ENCODE results near the gene SEM1.
"Not testable (repeated sequence)": the region's sequence is repeated elsewhere in the genome, so short reads cannot be mapped to it uniquely, and the experiment has no call there.

The SEM1 gene

DNA sequence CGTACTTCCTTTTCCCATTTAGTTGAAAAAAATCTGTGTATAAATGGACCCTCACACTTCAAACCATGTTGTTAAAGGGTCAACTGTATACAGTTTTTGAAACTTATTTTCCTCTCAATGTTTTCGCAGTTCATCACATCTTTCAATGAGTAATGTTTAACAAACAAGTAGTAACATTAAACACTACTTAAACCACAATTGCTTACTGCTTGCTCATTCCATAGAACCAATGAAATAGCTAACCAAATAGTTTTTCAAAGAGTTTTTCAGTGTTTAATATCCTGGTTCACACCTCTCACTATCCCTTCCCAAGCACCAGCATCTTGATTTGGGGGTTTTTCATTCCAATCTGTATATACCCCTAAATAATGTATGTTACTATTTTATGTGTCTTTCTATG, 9.1 kb downstream of the SEM1 start:
- DNase-seq, result no peak

DNA sequence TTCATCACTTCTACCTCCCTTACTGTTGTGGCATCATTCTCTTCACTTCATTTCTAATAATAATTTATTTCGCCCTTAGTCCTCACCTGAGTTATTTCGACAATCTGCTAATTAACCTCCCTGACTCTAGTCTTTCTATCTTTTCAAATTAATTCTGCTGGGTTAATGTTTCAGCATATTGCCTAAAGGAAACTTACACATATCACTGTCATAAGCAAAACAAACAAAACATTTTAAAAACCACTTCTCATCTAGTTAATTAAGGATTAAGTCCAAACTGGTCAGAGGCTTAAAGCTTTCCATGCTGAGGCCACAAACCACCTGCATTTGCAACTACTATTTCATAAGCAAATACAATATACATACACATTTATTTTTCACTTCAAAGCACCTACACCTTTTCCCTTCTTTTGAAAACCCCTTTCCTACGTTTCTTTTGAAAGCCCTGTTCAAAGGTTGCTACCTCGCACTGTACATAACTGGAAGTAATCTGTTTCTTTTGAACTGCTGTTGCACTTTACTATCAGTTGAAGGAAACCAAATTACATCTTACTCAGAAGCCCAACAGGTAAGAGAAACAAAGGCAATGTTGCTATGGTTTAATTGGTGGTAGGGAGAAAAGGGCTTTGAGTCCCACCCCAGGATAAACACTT, 10.3 kb downstream of the SEM1 start:
- no peak for DNase-seq

DNA sequence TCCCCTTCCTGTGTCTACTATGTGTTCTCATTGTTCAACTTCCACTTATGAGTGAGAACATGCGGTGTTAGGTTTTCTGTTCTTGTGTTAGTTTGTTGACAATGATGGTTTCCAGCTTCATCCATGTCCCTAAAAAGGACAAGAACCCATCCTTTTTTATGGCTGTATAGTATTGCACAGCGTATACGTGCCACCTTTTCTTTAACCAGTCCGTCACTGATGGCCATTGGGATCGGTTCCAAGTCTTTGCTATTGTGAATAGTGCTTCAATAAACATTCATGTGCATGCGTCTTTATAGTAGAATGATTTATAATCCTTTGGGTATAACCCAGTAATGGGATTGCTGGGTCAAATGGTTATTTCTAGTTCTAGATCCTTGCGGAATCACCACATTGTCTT, 11.2 kb downstream of the SEM1 start:
- not testable (repeated sequence) for DNase-seq

DNA sequence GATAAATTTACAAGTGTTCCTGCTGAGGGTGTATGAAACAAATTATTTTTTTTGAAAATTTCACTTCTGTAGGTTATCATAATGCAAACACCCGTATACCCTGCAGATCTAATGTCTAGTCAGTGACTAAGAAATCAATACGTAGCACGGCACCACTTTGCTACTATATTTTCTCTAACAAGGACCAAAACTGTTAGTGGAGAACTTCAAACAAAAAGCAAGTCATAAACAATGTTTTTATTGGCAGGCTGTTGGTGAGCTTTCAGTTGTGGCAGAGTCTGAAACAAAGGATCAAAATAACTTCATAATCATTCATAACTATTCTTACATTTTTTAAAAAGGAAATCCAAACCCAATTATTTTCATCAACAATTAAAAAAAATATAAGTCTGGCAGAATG, 11.8 kb downstream of the SEM1 start:
- DNase-seq, result no peak

DNA sequence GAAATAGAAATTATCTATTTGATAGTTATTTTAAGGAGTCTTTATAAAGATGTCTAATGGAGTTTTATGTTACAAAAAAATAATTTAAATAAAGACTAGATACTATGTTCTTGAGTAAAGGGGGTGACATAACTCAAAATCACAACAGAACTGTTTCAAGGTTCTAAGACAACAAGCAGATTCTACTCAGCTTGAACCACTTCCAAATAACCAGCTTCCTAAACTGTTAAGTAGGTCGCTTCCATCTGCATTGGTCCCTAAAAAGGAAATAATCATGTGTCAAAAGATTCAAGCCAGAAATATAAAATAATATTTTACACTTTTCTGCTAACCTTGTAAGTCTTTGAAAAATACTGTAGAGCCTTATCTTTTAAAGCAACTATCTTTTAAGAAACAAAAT, 14.1 kb downstream of the SEM1 start:
- no peak for DNase-seq

DNA sequence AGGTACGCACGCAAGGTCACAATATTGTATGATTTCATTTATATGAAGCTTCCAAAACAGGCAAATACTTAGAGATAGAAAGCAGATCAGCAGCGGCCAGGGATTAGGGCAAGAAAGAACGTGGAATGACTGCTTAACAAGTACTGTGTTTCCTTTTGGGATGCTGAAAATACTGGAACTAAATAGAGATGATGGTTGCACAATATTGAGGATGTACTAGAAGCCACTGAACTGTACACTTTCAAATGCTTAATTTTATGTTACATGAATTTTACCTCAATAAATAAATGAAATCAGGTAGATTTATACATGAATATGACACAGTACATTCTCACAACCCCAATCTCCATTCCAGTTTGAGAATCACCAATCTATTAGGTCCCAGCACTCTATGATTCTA, 15.6 kb downstream of the SEM1 start:
- DNase-seq, result no peak

DNA sequence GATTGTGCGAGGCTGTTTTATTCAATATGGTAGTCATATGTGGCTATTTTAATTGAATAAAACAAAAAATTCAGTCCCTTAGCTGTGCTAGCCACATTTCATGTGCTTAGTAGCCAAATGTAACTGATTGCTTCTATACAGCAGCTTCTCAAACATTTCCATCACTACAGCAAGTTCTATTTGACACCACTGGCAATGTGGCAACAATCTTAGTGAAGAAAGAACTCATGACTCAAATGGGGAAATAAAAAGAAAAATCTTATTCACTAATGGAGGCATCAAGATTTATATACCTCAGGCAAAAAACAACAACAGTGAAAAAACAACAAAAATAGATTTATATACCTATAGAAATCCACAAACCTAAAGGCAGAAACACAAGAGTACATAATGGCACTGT, 17.9 kb downstream of the SEM1 start:
- no peak for DNase-seq

DNA sequence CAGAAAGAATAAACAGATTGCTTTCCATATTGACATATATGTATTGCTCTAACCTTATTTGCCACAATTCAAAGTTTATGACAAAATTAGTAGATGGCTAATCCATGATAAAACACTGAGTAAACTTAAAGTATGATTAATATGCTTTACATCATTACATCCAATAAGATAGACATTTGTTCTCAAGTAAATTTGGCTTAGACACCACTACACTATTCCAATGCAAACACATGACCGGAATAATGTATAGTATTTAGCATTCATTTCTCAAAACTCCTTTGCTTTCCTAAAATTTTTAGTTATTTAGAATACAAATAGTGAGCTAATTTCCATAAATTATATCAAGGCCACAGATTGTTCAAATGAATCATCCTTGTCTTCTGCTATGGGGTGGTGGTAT, 20.2 kb downstream of the SEM1 start:
- DNase-seq, result no peak

DNA sequence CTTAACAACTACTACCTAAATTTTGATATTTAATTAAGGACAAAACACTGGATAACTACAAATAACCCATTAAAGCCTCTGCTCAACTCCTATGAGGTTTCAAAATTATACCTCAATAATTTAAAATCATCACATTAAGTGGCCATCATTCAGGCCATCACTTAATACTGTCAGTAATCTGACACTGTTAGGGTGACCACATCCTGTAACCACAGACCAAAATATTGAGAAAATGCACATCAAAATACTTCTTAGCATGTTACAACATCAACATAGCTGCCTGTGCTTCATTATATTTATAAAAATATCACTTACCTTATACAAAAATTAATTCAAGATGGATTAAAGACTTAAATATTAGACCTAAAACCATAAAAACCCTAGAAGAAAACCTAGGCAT, 23.3 kb downstream of the SEM1 start:
- peak in 1 of 5 donors; percentile 26 for DNase-seq

DNA sequence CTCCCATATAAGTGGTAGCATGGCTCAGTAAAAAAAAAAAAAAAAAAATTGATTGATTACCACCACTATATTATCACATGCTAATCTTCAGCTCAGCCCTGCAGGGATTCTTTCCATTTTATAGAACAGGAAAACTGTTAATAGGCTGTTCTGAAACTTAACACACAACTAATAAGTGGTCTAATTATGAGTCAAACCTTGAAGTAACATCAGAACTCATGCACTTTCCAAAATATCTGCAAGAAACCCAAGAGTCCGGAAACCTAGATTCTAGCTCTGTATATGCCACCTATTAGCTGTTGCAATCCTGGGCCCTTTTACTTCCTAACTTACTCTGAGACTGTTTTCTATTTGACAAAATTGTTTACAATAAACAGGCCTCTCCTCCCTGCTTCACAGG, 23.9 kb downstream of the SEM1 start:
- peak in 1 of 5 donors; percentile 50 for DNase-seq

DNA sequence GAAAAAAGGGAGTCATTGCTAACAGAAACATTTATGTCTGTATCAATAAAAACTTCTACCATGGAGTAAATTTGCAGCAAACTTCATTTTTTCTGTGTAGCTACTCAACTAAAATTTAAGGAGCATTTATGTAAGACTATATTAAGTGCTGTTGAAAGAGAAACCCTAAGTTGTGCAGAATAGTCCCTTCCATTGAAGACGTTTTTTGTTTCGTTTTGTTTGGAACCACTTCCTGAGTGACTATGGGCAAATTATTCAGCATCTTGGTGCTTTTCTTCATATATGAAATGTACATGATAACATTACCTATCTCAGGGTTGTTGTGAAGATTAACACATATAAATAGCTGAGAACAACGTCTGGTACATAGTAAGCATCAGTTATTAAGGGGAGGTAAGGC, 24.3 kb downstream of the SEM1 start:
- DNase-seq, result peak in 1 of 5 donors; percentile 58

DNA sequence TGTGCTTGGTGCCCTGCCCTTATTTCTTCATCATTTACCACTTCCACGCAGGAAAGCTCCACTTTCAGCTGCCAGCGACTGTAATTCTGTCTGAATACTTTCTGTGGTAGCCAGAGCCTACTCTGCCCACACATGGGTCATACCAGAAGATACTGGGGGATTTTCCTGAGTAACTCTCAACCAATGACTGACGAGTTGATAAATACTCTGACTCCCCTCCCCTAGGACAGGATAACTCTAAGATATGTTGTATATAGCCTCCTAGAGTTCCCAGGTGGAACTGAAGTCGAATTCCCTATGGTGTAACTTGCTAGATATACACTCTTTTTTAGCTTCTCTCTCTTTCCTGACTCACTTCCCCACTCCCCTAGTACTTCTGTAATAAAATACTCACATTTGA, 29.8 kb downstream of the SEM1 start:
- no peak for DNase-seq

DNA sequence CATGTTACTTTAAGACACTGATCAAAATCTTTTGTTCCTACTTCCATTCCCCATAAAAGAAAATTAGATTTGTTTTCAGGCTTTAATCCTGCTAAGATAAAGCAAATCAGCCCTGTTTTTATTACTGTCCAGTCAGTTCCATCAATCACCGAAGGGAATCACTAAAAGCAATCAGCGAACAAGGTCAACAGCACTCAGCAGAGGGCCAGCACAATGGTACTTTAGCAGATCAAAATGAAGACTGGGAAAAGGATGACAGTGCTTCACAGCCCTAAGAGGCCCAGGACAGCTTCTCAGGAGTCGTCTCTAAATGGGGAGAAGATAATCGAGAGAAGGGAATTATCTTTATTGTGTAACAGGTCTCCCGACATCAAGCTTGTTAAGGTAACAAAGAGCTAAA, 32.7 kb downstream of the SEM1 start:
- DNase-seq, result no peak

DNA sequence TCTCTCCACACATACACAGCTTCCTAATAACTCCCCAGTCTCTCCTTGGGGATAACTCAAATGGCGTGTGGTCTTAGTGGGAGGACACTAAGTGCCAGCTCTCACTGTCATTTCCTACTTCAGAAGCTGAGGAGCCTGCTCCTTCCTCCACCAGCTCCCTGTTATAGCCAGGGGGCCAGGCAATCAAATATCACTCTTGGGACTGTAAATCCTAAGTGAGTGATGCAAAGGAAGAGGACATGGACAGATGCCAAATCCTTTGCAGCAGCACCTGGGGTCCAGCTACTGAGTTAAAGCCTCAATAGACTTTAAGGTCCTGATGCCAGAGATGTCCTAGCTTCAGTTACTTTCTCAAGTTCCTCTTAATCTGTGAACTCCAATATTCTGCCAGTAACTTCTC, 34.1 kb downstream of the SEM1 start:
- no peak for DNase-seq

DNA sequence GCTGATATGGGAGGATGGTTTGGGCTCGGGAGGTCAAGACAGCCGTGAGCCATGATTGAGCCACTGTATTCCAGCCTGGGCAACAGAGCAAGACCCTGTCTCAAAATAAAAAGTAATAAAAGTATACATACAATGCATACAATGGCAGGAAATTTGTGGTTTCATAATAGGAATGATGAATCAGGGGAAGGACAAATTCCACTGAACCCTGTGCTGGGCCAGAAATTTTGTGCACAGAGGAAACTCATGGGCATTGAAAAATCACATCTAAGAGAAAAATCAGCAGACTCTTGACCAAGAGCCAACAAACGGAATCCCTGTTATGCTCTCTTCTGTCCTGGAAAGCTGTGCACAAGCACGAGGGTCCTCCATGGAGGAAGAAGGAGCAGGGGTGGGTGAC, 35.1 kb downstream of the SEM1 start:
- no peak for DNase-seq

DNA sequence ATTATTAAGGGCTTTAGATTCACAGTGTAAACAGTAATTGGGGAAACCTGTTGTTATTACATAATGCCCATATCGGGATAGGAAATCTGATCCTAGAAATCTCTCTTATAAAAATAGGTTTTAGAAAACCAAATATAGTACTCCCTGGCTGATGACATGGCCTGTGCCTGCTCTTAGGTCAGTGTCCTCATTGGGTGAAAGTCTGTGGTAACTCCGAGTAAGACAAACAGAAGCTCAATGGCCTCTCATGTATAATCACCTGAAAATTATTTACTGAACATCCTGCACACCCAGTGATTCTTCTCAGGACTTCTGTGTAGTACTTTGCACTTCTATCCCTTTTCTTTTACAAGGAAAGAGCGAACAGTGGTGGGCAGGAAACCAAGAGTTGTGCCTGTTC, 37.8 kb downstream of the SEM1 start:
- no peak for DNase-seq

DNA sequence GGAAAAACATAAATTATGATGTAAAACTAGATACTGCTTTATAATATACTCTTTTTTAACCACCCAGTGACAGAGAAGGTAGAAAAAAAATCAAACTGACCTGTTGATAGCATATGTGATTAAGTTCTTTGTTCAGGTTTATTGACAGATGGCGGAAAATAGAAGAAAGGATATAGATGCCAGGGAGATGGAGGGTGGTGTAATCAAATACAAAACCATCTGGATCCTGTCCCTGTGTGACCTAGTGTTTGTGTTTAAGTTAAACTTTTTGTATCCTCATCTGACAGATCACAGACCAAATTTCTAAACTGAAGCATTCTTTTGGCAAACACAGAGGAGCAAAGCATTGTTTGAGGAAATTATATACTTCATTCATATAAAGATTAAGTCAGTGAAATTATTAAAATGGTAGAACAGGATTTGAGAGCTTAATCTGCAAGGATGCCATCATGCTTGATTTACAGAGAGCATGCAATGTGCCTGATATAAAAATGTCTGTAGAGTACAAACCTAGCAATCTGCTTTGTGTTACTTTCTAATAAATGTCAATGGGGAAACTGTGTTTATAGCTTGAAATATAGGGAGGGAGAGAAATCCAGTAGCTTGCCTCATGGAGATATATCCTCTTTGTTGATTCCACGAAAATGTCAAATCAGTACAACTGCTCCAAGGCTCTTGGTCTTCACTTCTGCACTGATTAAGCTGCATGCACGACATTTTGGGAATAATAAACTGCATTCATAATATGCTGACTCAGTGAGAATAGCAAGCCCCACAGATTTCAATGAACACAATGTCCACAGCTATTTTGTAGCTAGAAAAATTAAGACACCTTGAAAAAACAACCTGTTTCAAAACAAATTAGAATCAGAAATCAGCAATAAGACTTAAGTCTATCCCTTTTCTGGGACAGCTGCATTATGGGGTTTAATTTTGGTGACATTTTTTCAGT, 39.0 kb downstream of the SEM1 start:
- DNase-seq, result no peak

DNA sequence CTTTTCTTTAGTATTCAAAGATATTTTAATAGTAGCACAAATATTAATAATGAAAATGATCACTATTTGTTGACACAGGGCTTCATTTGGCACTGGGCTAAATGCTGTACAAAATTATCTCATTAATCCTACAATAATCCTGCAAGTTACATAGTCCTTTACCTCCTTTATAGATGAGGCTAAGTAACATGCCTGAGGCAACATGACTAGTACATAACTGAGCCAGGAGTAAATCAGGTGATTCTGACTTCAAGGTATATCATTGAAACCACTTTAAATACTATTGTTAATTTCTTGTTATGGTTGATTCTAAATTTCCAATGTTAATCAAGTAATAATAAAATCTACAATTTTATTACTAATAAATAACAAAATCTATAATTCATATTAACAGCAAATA, 39.8 kb downstream of the SEM1 start:
- no peak for DNase-seq

DNA sequence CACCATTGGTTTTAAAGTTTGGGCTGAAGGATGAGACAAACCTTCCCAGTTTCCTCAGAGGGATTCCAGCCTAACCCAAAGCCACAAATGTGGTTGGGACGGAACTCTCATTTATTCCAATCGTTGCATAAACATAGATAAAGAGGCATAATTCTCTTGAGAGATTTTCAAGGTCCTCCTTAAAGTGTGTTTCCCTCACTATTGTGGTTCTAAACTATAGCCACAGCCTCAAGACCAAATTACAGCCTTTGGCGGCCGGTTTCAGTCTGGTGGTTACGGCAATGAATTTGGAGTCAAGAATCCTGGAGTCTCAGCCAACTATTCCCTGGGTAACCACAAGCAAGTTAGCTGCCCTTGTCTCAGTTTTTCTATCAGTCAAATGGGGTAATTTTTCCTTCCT, 42.6 kb downstream of the SEM1 start:
- DNase-seq, result no peak

DNA sequence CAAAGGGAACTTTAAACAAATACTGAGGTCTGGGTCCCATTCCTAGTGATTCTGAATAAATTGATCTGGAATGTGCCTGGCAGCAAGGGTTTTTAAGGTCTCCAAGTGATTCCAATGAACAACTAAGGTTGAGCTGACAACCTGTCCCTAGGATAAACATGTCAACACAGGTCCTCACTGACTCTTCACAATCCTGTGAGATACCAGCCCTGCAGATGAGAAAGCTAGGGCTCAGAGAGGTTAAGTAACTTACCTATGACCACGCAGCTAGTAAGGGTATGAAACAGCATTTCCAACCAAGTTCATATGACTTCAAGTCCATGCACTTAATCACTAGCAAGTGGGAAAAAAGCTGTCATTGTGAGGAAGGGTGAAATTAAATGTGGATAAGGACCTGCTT, 44.0 kb downstream of the SEM1 start:
- no peak for DNase-seq

DNA sequence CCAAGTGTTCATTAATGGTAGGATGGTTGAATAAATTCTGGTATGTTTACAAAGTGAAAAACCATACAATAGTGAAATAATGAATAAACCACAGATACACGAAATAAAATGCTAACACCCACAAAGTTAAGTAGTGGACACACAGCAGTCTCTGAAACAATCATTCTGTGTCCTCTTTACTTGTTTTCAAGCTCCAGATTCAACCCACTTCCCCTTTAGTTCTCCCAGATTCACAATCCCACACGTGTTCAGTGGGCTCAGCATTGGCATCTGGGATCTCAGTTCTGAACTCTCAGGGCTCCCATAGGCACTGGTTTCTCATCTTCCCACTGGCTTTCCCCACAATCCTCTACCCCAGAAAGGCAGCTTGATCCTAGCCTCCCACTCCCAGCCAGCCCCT, 44.9 kb downstream of the SEM1 start:
- DNase-seq, result no peak

DNA sequence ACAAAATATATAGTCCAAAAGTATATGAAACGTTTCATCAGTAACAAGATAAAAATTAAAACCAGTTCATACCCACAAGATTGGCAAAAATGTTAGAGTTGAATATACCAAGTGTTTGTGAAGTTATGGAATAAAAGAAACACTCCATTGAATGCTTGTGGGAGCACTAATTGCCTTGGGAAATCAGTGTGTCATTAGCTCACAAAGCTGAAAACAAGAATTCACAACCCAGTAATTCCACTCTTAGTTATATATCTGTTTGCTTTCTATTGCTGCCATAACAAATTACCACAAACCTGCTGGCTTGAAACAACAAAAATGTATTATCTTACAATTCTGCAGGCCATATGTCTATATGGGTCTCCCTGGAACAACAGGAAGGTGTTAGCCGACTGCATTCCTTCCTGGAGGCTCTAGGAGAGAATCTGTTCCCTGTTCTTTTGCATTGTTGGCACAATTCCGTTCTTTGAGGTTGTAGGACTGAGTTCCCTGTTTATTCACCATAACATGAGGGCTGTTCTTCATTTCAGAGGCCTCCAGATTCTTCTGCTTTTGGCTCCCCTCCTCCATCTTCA, 45.7 kb downstream of the SEM1 start:
- no peak for DNase-seq

DNA sequence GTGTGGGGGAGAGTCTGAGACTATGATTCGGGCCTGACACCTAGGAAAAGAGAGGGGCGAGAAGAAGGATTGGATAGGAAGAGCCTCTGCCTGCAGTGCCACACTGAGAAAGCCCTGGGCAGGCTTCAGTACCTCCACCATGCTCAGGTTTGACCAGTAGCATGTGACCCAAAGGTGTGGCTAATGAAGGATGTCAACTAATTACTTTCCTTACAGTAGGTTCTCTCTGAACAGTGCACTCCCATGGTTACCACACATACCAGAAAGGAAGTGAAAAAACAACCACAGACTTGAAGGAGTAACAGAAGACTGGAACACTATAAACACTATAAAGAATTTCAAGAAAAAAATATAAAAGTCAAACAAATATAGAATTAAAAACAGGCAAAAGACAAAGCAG, 46.2 kb downstream of the SEM1 start:
- DNase-seq, result peak in 1 of 5 donors; percentile 3

DNA sequence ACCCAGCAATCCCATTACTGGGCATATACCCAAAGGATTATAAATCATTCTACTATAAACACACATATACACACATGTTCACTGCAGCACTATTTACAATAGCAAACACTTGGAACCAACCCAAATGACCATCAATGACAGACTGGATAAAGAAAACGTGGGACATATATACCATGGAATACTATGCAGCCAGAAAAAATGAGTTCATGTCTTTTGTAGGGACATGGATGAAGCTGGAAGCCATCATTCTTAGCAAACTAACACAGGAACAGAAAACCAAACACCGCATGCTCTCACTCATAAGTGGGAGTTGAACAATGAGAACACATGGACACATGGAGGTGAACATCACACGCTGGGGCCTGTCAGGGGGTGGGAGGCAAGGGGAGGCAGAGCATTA, 47.5 kb downstream of the SEM1 start:
- DNase-seq, result not testable (repeated sequence)

Measured in T-helper 1 cell (primary cell).